OCI-LY7 (cell line): ENCODE results near the gene POU3F2. TPM values are rescaled to one million over a fixed set of nuclear protein-coding genes. Genes with fewer than 3 reads are reported as not detected.

Source experiments
- BruUV-seq: library from RNA; stranded (reverse); fragments of 400-500 nt; replicated peaks from 2 replicates; lab custom pipeline; 2021; lab: Mats Ljungman, UMichigan
- CTCF ChIA-PET: fragments of 300-600 bp; sonication (Branson Sonifier 250); formaldehyde crosslinking; loops from one replicate; lab custom pipeline; 2022; ENCODE audit warnings: antibody characterized with exemption; ENCODE audit not compliant: unreplicated experiment; lab: Charles Lee
- POLR2A ChIA-PET: fragments of 300-600 bp; sonication (Branson Sonifier 250); formaldehyde crosslinking; loops from one replicate; lab custom pipeline; 2022; ENCODE audit warnings: antibody characterized with exemption; lab: Charles Lee
- DNase-seq: peaks from one replicate; pipeline ENCODE4 v3.0.0-alpha.2; 2015; ENCODE audit warnings: low spot score
- H2AFZ ChIP-seq: fragments of 200-600 bp; sonication (generic), shearing (Covaris generic); 2 replicates; pipeline ENCODE4 v1.6.1; 2014; ENCODE audit warnings: mild to moderate bottlenecking, antibody characterized with exemption, low read length, moderate library complexity
- H3K27ac ChIP-seq: fragments of 200-600 bp; sonication (generic); 2 replicates; pipeline ENCODE4 v1.5.1; 2014; ENCODE audit warnings: mixed run types, low read depth, mild to moderate bottlenecking, moderate library complexity, low read length, inconsistent platforms; ENCODE audit not compliant: poor library complexity, severe bottlenecking
- H3K36me3 ChIP-seq: fragments of 200-600 bp; sonication (generic); 2 replicates; pipeline ENCODE4 v1.6.1; 2014; ENCODE audit warnings: mild to moderate bottlenecking, antibody characterized with exemption, low read length, moderate library complexity, mixed read lengths; ENCODE audit not compliant: insufficient read depth
- H3K4me1 ChIP-seq: fragments of 200-600 bp; sonication (generic); 2 replicates; pipeline ENCODE4 v1.5.1; 2014; ENCODE audit warnings: mild to moderate bottlenecking, low read length; ENCODE audit not compliant: insufficient read depth, poor library complexity, severe bottlenecking
- H3K4me2 ChIP-seq: fragments of 200-600 bp; sonication (generic); 2 replicates; pipeline ENCODE4 v1.6.1; 2014; ENCODE audit warnings: mild to moderate bottlenecking, low read length
- H3K4me3 ChIP-seq: fragments of 200-600 bp; sonication (generic); 2 replicates; pipeline ENCODE4 v1.5.1; 2014; ENCODE audit warnings: mild to moderate bottlenecking, low read depth, low read length; ENCODE audit not compliant: poor library complexity, severe bottlenecking
- H3K79me2 ChIP-seq: fragments of 200-600 bp; sonication (generic); 2 replicates; pipeline ENCODE4 v1.6.1; 2016; ENCODE audit warnings: low read depth, mild to moderate bottlenecking, low read length, moderate library complexity, mixed read lengths; ENCODE audit not compliant: insufficient read depth
- H3K9me2 ChIP-seq: fragments of 200-600 bp; sonication (generic); 2 replicates; pipeline ENCODE4 v1.6.1; 2016; ENCODE audit warnings: mild to moderate bottlenecking, low read length, mixed read lengths; ENCODE audit not compliant: insufficient read depth
- H3K9me3 ChIP-seq: fragments of 200-600 bp; sonication (generic); 2 replicates; pipeline ENCODE4 v1.6.1; 2014; ENCODE audit warnings: mild to moderate bottlenecking, mixed run types, low read length, mixed read lengths
- H4K20me1 ChIP-seq: fragments of 200-600 bp; sonication (generic); 2 replicates; pipeline ENCODE4 v1.6.1; 2014; ENCODE audit warnings: mild to moderate bottlenecking, antibody characterized with exemption, low read length, moderate library complexity, mixed read lengths; ENCODE audit not compliant: insufficient read depth
- CTCF ChIP-seq: fragments of 200-600 bp; sonication (generic); conservative IDR thresholded peaks from 2 replicates; pipeline ENCODE4 v1.5.1; 2014; ENCODE audit warnings: mild to moderate bottlenecking, antibody characterized with exemption, low read length, moderate library complexity, mixed read lengths
- EZH2phosphoT487 ChIP-seq: fragments of 200-600 bp; sonication (generic); IDR thresholded peaks from 2 replicates; pipeline ENCODE4 v1.6.1; 2018; ENCODE audit warnings: low read depth, borderline replicate concordance, mild to moderate bottlenecking, mixed run types, antibody characterized with exemption, low read length, moderate library complexity, mixed read lengths
- intact Hi-C: fragments of 100-400 bp; cut with micrococcal nuclease; formaldehyde crosslinking; loops from one replicate; pipeline ENCODE4 v1.10.0; 2022; ENCODE audit not compliant: unreplicated experiment
- total RNA-seq, 2 experiments: library from RNA; depleted of rRNA in 1 of 2; stranded (reverse); fragments of >200 nt in 1 of 2; shearing (Covaris generic) in 1 of 2; gene quantifications; 2 replicates each; pipeline ENCODE4 v1.2.3, GENCODE V29; 2014 to 2022

Gene POU3F2
- total RNA-seq, 2 experiments from 2014 or later, result not detected

- H3K4me2 ChIP-seq, result no peak overlapping the region
- no peak overlapping the region for H2AFZ ChIP-seq
- intact Hi-C loops, result no loop called here
- H4K20me1 ChIP-seq, result no peaks in the 10 kb centered on the region
- BruUV-seq, result no TSS peak
- TF ChIP-seq CTCF (no peak), EZH2phosphoT487 (no peak)
- no peaks in the 10 kb centered on the region for H3K9me3 ChIP-seq
- no peak overlapping the region for H3K4me3 ChIP-seq
- H3K4me1 ChIP-seq, result no peaks in the 10 kb centered on the region
- ChIA-PET POLR2A (interaction anchor here (0.7 kb wide), 1 partner anchor 139 kb away, joined by 3 read pairs; no protein-coding TSS in a partner anchor), CTCF (no interaction called here)
- H3K36me3 ChIP-seq, result no peaks in the 10 kb centered on the region
- no peak overlapping the region for H3K27ac ChIP-seq
- no peak for DNase-seq
- H3K9me2 ChIP-seq, result no peaks in the 10 kb centered on the region
- H3K79me2 ChIP-seq, result no peaks in the 10 kb centered on the region
Observed at GRCh38 chr6:98825600-98826230, 8.7 kb upstream of the POU3F2 start.

GRCh38 chr6:98827295-98828159, 6.8 kb upstream of the POU3F2 start:
- H2AFZ ChIP-seq, result no peak overlapping the region
- ChIA-PET POLR2A (no interaction called here), CTCF (no interaction called here)
- H3K79me2 ChIP-seq, result no peaks in the 10 kb centered on the region
- BruUV-seq, result no TSS peak
- intact Hi-C loops, result no loop called here
- no peak for DNase-seq
- H3K9me3 ChIP-seq, result no peaks in the 10 kb centered on the region
- no peaks in the 10 kb centered on the region for H3K4me1 ChIP-seq
- H3K9me2 ChIP-seq, result no peaks in the 10 kb centered on the region
- no peaks in the 10 kb centered on the region for H4K20me1 ChIP-seq
- no peak overlapping the region for H3K4me2 ChIP-seq
- no peak overlapping the region for H3K4me3 ChIP-seq
- H3K36me3 ChIP-seq, result no peaks in the 10 kb centered on the region
- no peak for TF ChIP-seq CTCF
- TF ChIP-seq EZH2phosphoT487, result no peak
- H3K27ac ChIP-seq, result no peak overlapping the region
